ENCODE data around the gene KLK15. TPM values are rescaled to one million over a fixed set of nuclear protein-coding genes. Genes with fewer than 3 reads are reported as not detected.
"Not testable (repeated sequence)": the region's sequence is repeated elsewhere in the genome, so short reads cannot be mapped to it uniquely, and the experiment has no call there.

KLK15 gene
- total RNA-seq, 1 donor from 2014 or later, result not detected

- no peak for ATAC-seq
- DNase-seq (ENCODE audit: low spot score), result no peak
- intact Hi-C loops (cut with DNase I), result no loop called here
Observed at GRCh38 chr19:50823389-50824042, 9.9 kb downstream of the KLK15 start, which contains the start of gene KLK1. Gene KLK1, minus strand, starts transcription at chr19:50823787. Its CDS starts 39 bp downstream, at chr19:50823748.

DNA sequence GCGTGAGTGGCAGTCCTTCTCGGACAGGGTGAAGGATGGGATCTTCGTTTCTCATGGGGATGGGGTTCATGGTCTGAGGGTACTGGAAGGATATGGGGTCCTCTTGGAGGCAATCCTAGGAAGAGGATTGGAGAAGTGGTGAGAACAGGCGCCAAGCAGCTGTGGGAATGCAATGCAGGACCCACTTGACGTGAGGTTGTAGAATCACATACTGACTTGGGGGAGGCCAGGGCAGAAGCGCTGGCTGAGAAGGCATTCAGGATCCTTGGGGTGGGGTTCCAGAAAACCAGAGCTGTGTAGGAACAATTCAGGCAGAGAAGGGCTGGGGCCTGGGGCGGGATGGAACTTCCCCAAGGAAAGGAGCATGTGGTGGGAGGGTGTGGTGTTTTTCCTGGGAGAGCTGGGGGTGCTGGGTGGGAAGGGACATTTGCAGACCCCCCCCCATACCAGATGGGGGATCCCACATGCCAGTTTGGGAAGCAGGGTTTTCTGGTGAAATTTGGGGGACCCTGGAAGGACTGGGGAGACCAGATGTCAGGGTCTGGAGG is 10.6 kb downstream of the KLK15 start:
- no peak for ATAC-seq
- no peak for DNase-seq (ENCODE audit: low spot score)
- intact Hi-C loops (cut with DNase I), result no loop called here

DNA sequence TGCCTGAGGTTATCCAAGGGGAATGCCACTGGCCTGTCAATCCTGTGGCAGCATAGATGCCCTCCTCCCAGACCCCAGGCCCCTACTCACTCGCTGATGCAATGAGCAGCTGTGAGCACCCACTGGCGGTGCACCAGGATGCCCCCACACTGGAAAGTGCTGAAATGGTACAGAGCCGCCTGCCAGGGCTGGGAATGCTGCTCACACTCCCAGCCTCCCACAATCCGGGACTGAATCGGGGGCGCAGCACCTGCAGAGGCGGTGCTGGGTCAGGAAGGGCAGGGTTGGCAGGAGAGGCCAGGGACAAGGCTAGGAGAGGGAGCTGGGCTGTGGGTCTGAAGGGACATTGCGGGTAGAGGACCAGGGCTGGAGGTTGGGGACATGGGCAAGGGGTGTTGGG is 11.8 kb downstream of the KLK15 start:
- no peak for ATAC-seq
- no peak for DNase-seq (ENCODE audit: low spot score)
- intact Hi-C loops (cut with DNase I), result no loop called here

DNA sequence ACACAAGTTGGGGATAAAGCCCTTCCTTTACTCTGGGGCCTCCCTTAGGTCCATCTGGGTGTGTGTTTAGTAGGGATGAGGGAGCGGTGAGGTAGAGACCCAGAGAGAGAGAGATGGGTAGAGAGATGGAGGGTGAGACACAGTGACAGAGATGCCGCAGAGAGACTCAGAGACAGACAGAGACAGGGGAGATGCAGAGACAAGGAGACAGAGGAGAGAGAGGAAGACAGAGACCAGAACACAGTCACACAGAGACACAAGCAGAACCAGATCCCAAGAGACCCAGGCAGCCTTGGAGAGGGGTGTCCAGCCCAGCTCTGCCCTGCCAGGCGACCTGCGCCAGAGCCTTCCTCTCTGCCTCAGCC is 12.1 kb downstream of the KLK15 start:
- DNase-seq (ENCODE audit: low spot score) (no peak), ATAC-seq (no peak)
- intact Hi-C loops (cut with DNase I), result no loop called here

GRCh38 chr19:50820549-50821247 is 12.7 kb downstream of the KLK15 start:
- ATAC-seq, result peak; percentile 24
- DNase-seq (ENCODE audit: low spot score), result no peak

GRCh38 chr19:50820086-50820485 is 13.3 kb downstream of the KLK15 start:
- DNase-seq (ENCODE audit: low spot score), result no peak
- ATAC-seq, result no peak
- intact Hi-C loops (cut with DNase I), result no loop called here

More at GRCh38 chr19:50820549-50821247, 12.7 kb downstream of the KLK15 start:
- intact Hi-C loops (cut with DNase I), result no loop called here

DNA sequence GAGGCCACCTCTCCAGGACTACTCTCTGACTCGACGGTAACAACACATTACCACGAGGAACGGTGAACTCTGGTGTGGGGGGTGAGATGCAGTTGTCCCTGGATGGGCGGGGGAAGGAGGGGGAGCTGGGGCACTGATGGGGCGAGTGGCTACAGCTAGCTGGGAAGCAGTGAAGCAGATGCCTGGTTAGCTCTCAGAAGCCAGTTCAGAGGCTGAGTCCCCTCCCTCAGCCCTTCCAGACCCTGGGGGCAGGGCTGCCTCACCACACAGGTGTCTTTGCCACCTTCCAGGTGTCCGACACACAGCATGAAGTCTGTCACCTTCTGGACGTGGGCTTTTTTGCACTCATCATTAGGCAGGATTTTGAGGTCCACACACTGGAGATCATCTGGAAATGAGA is 13.7 kb downstream of the KLK15 start:
- ATAC-seq (no peak), DNase-seq (ENCODE audit: low spot score) (no peak)
- intact Hi-C loops (cut with DNase I), result no loop called here

GRCh38 chr19:50818859-50819472 is 14.4 kb downstream of the KLK15 start:
- DNase-seq (ENCODE audit: low spot score), result no peak
- intact Hi-C loops (cut with DNase I), result no loop called here
- no peak for ATAC-seq

DNA sequence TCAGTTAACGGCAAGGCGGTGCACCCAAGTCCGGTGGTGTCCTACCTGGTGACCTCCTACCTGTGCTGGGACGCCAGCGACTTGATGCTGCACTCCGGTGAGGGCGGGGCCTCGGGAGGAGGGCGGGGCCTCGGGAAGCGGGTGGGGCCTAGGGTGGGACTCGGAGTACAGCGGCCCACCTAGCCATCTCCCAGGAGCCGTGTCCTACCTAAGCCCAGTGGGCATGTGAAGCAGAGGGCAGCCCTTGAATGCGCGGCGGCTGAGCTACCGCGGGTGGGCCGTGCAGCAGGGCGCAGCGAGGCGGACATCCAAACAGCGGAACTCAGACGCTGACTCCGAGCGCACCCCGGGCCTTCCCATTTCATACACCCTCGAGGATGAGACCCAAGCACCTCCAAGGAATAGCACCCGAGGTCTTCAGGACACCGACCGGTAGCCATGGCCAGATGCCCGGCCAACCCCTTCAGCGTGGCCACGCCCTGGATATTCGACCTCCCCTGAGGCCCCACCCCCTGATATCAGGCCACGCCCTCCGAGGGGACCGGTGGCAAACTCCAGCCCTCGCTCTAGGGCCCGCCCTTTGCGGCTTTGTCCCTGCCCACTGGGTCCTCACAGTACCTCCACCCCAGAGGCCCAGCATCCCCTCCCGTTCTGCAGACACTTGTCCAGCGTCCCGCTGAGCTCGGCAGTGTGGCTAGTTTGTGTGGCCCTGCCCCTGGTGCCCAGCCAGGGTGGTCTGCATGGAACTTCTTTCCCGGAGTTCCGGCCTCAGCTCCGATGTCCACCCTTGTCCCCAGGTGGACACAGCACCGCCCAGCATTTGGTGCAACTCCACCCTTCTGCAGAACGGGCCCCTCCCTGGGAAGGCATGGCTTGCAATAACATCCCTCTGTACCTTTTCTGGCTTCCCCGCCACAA is 15.2 kb downstream of the KLK15 start:
- ATAC-seq (peak; percentile 34), DNase-seq (ENCODE audit: low spot score) (no peak)
- intact Hi-C loops (cut with DNase I), result no loop called here

DNA sequence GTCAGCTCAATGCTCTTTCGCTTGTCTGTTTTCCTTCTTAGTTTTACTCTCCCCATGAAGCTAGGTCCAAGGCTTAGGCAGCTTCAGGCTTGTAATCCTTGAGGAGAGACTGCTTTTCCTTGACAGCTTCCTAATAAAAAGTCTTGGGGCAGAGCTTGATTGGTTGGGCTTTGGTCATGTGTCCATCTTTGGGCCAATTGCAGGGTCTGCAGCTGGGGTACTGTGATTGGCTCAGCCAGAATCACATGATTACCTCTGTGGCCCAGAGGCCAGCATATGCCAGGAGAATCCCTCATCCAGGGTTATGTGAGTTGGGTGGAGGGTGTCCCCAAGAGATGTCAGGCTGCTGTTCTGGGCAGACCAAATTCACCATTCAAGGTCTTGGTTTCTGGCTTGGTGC is 17.9 kb downstream of the KLK15 start:
- no peak for ATAC-seq
- intact Hi-C loops (cut with DNase I), result no loop called here
- no peak for DNase-seq (ENCODE audit: low spot score)

GRCh38 chr19:50814883-50815282 is 18.5 kb downstream of the KLK15 start:
- ATAC-seq (no peak), DNase-seq (ENCODE audit: low spot score) (no peak)
- intact Hi-C loops (cut with DNase I), result no loop called here

GRCh38 chr19:50812474-50812873 is 20.9 kb downstream of the KLK15 start:
- intact Hi-C loops (cut with DNase I), result no loop called here
- ATAC-seq (no peak), DNase-seq (ENCODE audit: low spot score) (no peak)

DNA sequence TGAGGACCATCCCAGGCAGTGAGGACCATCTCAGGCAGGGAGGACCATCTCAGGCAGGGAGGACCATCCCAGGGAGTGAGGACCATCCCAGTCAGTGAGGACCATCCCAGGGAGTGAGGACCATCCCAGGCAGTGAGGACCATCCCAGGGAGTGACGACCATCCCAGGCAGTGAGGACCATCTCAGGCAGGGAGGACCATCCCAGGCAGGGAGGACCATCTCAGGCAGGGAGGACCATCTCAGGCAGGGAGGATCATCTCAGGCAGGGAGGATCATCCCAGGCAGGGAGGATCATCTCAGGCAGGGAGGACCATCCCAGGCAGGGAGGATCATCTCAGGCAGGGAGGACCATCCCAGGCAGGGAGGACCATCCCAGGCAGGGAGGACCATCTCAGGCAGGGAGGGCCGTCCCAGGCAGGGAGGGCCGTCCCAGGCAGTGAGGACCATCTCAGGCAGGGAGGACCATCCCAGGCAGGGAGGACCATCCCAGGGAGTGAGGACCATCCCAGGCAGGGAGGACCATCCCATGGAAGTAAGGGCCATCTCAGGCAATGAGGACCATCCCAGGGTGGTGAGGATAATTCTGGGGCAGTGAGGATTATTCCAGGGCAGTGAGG is 21.6 kb downstream of the KLK15 start:
- intact Hi-C loops (cut with DNase I); ATAC-seq; DNase-seq (ENCODE audit: low spot score): not testable (repeated sequence)

DNA sequence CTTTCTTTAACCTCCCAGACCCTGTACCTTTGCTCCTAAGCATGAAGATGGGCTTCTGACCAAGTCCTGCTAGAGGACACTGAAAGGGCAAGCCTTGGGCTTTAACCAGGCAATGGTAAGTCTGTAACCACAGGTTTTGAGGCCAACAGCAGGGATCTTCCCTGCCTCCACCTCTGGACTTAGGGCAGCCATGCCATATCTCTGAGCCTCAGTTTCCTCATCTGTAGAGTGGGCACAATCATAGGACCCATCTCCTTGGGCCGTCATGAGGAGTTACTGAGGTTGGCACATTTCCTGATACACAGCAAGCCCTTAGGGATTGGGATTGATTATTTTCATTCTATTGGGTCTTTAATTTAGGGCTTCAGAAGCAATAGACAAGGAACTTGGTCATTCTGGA is 24.5 kb downstream of the KLK15 start:
- intact Hi-C loops (cut with DNase I), result no loop called here

DNA sequence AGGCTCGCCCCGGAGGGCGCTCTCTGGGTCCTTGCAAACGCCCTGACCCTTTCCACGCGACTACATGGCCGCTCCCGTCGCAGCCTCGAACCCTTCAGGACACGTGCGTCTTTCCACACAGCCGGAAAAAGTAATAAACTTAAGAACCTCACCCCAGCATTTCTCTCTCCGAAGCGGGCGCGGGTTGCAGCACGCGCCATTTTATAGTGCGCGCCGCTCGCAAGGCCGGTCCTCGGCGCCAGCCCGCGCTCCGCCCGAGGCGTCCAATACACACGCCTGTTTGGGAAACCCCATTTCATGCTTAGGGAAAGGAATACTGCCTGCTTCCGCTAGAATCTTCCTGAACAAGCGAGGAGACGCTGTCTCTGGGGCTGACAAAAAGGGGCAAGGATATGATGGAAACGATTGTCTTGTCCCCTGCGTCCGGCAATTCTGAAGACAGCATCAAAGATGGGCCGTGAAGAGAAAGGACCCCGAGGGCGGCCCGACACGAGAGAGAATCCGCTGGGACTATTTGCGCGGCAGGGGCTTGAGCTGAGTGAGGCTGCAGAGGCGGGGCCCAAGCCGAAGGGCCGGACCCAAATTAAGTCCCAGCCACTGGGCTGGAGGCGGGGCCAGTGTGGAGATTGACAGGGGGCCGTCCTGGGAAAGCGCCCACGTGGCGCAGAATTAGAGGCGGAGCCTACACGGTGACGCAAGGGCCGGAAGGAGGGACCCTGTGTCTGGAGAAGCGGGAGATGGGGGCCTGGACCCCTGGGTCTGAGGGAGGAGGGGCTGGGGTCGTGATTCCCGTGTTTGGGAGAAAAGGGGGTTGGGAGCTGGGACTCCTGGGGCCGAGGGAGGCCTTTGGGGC is 28.7 kb downstream of the KLK15 start:
- intact Hi-C loops (cut with DNase I), result no loop called here
- DNase-seq (ENCODE audit: low spot score), result peak; percentile 99
- peak; percentile 100 for ATAC-seq

More for the DNA sequence above, 24.5 kb downstream of the KLK15 start:
- no peak for DNase-seq (ENCODE audit: low spot score)
- ATAC-seq, result no peak

- no peak for DNase-seq (ENCODE audit: low spot score)
- intact Hi-C loops (cut with DNase I), result no loop called here
- no peak for ATAC-seq
Observed at GRCh38 chr19:50803633-50804419, 29.5 kb downstream of the KLK15 start.

DNA sequence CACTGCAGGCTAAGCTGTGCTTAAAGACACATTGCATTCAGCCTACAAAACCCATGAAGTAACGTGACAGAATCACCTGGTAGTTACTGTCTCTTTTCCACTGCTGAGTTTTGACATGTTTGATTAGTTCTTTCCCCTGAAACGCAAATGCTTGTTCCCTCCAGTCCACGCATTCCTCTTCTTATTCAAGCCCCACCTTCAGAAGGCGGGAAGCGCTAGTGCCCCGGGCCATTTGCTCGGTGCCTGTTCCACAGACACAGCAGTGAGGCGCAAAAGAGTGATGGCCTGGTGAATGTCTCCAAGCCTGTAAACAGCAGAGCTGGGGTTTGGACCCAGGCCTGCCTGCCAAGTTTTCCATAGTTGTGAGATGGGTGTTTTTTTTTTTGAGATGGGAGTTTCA is 32.3 kb downstream of the KLK15 start:
- intact Hi-C loops (cut with DNase I), result no loop called here
- ATAC-seq (no peak), DNase-seq (ENCODE audit: low spot score) (no peak)

Data from sciatic nerve (tissue), 2 donors.